Lung (tissue), 12 donors: ENCODE measurements around the gene SPIB. TPM values are rescaled to one million over a fixed set of nuclear protein-coding genes. Genes with fewer than 3 reads are reported as not detected.
A peak's percentile ranks its signal among the peaks of the same experiment; 100 is the strongest.

Experiments
- ATAC-seq: fragments of 200-7000 bp; cut with Tn5 transposase; one replicate; pipeline ENCODE4 v1.9.1; 2020; ENCODE audit warnings: moderate number of reproducible peaks; ENCODE audit not compliant: insufficient read depth, low FRiP score
- DNase-seq, 3 donors: peaks; one replicate each; pipeline ENCODE4 v3.0.0-alpha.2; 2013 to 2017
- H3K27ac ChIP-seq, 2 donors: one replicate each; pipeline ENCODE4 v1.5.1; 2013; ENCODE audit warnings: mild to moderate bottlenecking in 2 of 2, moderate library complexity in 2 of 2, control low read depth in 1 of 2, inconsistent platforms in 1 of 2, low read depth in 1 of 2, low read length in 1 of 2
- H3K27me3 ChIP-seq, 3 donors: one replicate each; pipeline ENCODE4 v1.5.1; 2013; ENCODE audit warnings: low read length in 2 of 3; ENCODE audit not compliant: control insufficient read depth in 3 of 3, insufficient read depth in 3 of 3
- H3K36me3 ChIP-seq, 4 donors: one replicate each; pipeline ENCODE4 v1.5.1; 2013; ENCODE audit warnings: low read length in 4 of 4, mild to moderate bottlenecking in 1 of 4, moderate library complexity in 1 of 4; ENCODE audit not compliant: control insufficient read depth in 4 of 4, insufficient read depth in 4 of 4
- H3K4me1 ChIP-seq, 5 donors: one replicate each; pipeline ENCODE4 v1.5.1; 2013; ENCODE audit warnings: low read length in 5 of 5, mild to moderate bottlenecking in 2 of 5, moderate library complexity in 1 of 5; ENCODE audit not compliant: control insufficient read depth in 5 of 5, insufficient read depth in 5 of 5
- H3K4me3 ChIP-seq: one replicate; pipeline ENCODE4 v1.5.1; 2013; ENCODE audit warnings: mild to moderate bottlenecking, control low read depth, moderate library complexity
- H3K9ac ChIP-seq, 2 donors: one replicate each; pipeline ENCODE4 v1.5.1; 2013; ENCODE audit warnings: low read length in 2 of 2, control low read depth in 1 of 2; ENCODE audit not compliant: insufficient read depth in 1 of 2
- H3K9me3 ChIP-seq, 4 donors: one replicate each; pipeline ENCODE4 v1.5.1; 2013; ENCODE audit warnings: low read length in 3 of 4, mild to moderate bottlenecking in 1 of 4, moderate library complexity in 1 of 4; ENCODE audit not compliant: control insufficient read depth in 4 of 4, insufficient read depth in 3 of 4
- CTCF ChIP-seq: IDR thresholded peaks from 2 replicates; pipeline ENCODE4 v1.5.1; 2012; ENCODE audit warnings: mild to moderate bottlenecking; ENCODE audit errors: control extremely low read depth, extremely low read depth
- WGBS, 2 donors: extraction: QIAGEN DNeasy Blood & Tissue Kit; methylation state at CpG; one replicate each; pipeline ENCODE4 v1.1.7; 2013; 5-methylcytosine and 5-hydroxymethylcytosine counted together
- polyA plus RNA-seq, 2 donors: library from polyadenylated mRNA; stranded (reverse); fragments of 200-250 nt; gene quantifications; one replicate each; pipeline ENCODE4 v1.2.1, GENCODE V29; 2013
- total RNA-seq, 2 donors: library from RNA; depleted of rRNA in 1 of 2; stranded (reverse); fragments of >200 nt in 1 of 2; gene quantifications; one replicate each; pipeline ENCODE4 v1.2.1, GENCODE V29; 2014 to 2021
- donor health status: control.
- donor health status: control.
- donor health status: Bipolar disorder and iron deficiency.
- donor health status: healthy.
- donor health status: DM: yes; HTN: yes; CAD: no.

SPIB gene
- total and polyA plus RNA-seq, 4 donors, result 0.22 to 10.5 (median 0.65) TPM

DNA sequence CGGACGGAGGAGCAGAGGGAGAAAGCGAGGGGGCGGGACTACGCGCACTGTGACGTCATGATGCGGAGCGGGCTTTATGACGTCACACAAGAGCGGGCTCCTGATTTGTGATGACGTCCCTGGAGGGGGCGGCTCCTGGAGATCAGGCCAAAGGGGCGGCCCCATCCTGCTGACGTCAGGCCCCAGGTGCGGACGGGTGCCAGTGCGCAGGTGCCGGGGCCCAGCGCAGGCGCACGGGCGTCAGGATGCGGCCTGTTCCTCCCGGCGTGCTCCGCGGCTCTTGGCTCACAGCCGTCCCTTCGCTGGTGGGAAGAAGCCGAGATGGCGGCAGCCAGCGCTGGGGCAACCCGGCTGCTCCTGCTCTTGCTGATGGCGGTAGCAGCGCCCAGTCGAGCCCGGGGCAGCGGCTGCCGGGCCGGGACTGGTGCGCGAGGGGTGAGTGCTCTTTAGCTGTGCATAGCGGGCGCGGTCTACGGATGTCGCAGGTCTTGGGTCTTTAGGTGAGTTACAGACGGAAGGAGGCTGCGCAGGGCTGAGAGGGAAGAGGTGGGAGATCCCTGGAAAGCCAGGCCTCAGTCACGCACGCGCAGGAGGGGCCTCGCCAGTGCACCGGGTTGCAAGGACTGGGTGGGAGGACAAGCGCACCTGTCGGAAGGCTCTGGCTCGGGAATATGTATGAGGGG, 57.6 kb downstream of the SPIB start, which contains the start of the genes EMC10 and GARIN5A:
Gene EMC10, plus strand, starts transcription at position 284 of the 683 bp plus-strand sequence. Its CDS starts 38 bp downstream, at position 322.
Gene GARIN5A, minus strand, starts transcription at position 625 of the 683 bp plus-strand sequence. Its CDS starts 460 bp downstream, at position 165.
- H3K9ac ChIP-seq, result peak within 1 kb of the TSS; percentile 70 to 74
- DNase-seq (peak; percentile 93 to 96 (median 94)), ATAC-seq (peak; percentile 90)
- peaks cover 5 to 10% (median 7%) of the 10 kb centered on the region in 5 donors for H3K4me1 ChIP-seq
- H3K4me3 ChIP-seq, result peak within 1 kb of the TSS; percentile 95
- peak within 1 kb of the TSS; percentile 77 to 80 for H3K27ac ChIP-seq
- TF ChIP-seq CTCF, result no peak
- peaks cover 0 to 26% (median 16%) of the 10 kb centered on the region in 4 donors for H3K36me3 ChIP-seq
- 1 to 3% methylated on average over 58 of the region's 58 CpGs for WGBS, 2 donors
- no peaks in the 10 kb centered on the region for H3K27me3 ChIP-seq
- no peaks in the 10 kb centered on the region for H3K9me3 ChIP-seq

- Histone ChIP-seq H3K27me3 (no peaks in the 10 kb centered on the region), H3K4me1 (peaks cover 5 to 10% (median 7%) of the 10 kb centered on the region in 5 donors), H3K27ac (peak overlapping the region in 1 of 2 donors; percentile 77), H3K9me3 (no peaks in the 10 kb centered on the region), H3K9ac (peak overlapping the region; percentile 70 to 74), H3K4me3 (peak overlapping the region; percentile 95), H3K36me3 (peaks cover 0 to 31% (median 16%) of the 10 kb centered on the region in 4 donors)
- ATAC-seq, result no peak
- DNase-seq, result no peak
- WGBS, 2 donors, result 18 to 20% methylated on average over 20 of the region's 20 CpGs
- TF ChIP-seq CTCF, result no peak
Observed at GRCh38 chr19:50476907-50477238, 58.1 kb downstream of the SPIB start.

GRCh38 chr19:50477751-50478515, 59.2 kb downstream of the SPIB start:
- TF ChIP-seq CTCF, result no peak
- no peaks in the 10 kb centered on the region for H3K9me3 ChIP-seq
- no peak overlapping the region for H3K27ac ChIP-seq
- peaks cover 0 to 40% (median 16%) of the 10 kb centered on the region in 4 donors for H3K36me3 ChIP-seq
- no peaks in the 10 kb centered on the region for H3K27me3 ChIP-seq
- peak overlapping the region in 1 of 2 donors; percentile 7 for H3K9ac ChIP-seq
- H3K4me1 ChIP-seq, result peaks cover 5 to 10% (median 7%) of the 10 kb centered on the region in 5 donors
- 95 to 97% methylated on average over 17 of the region's 17 CpGs for WGBS, 2 donors
- no peak for ATAC-seq
- no peak overlapping the region for H3K4me3 ChIP-seq
- no peak for DNase-seq
